GM21529 (cell line): ENCODE data around the gene ZGLP1.

ENCODE experiments used
- ATAC-seq: cut with Tn5 transposase; IDR thresholded peaks from one replicate; pipeline ENCODE4 v1.9.1; 2021; ENCODE audit not compliant: unreplicated experiment

ZGLP1 gene

GRCh38 chr19:10279737-10280442 lies 29.7 kb downstream of the ZGLP1 start:
- no peak for ATAC-seq

- ATAC-seq, result no peak
Measured at GRCh38 chr19:10278935-10279334, 30.7 kb downstream of the ZGLP1 start.

- ATAC-seq, result no peak
Measured at GRCh38 chr19:10277795-10278589, 31.6 kb downstream of the ZGLP1 start.

- no peak for ATAC-seq
Measured at GRCh38 chr19:10274589-10274988, 35.0 kb downstream of the ZGLP1 start.

GRCh38 chr19:10271543-10272086 lies 38.0 kb downstream of the ZGLP1 start:
- ATAC-seq, result peak; percentile 13

GRCh38 chr19:10270616-10271394 lies 38.8 kb downstream of the ZGLP1 start, which contains the start of gene ICAM1:
Gene ICAM1, plus strand, starts transcription at chr19:10271120. Its CDS starts 40 bp downstream, at chr19:10271160.
- ATAC-seq, result peak; percentile 49

- no peak for ATAC-seq
Measured at GRCh38 chr19:10270180-10270615, 39.4 kb downstream of the ZGLP1 start.

- no peak for ATAC-seq
Measured at GRCh38 chr19:10269333-10270179, 40.1 kb downstream of the ZGLP1 start.

GRCh38 chr19:10268071-10268470 lies 41.5 kb downstream of the ZGLP1 start:
- no peak for ATAC-seq

- ATAC-seq, result no peak
Measured at GRCh38 chr19:10266706-10267105, 42.9 kb downstream of the ZGLP1 start.

GRCh38 chr19:10262771-10263170 lies 46.8 kb downstream of the ZGLP1 start:
- no peak for ATAC-seq

GRCh38 chr19:10260141-10260584 lies 49.5 kb downstream of the ZGLP1 start:
- no peak for ATAC-seq

GRCh38 chr19:10259162-10259905 lies 50.3 kb downstream of the ZGLP1 start:
- ATAC-seq, result no peak

- ATAC-seq, result no peak
Measured at GRCh38 chr19:10258080-10258710, 51.4 kb downstream of the ZGLP1 start.

GRCh38 chr19:10256970-10257615 lies 52.5 kb downstream of the ZGLP1 start:
- no peak for ATAC-seq

- no peak for ATAC-seq
Measured at GRCh38 chr19:10256551-10256950, 53.1 kb downstream of the ZGLP1 start.

- no peak for ATAC-seq
Measured at GRCh38 chr19:10255358-10255757, 54.3 kb downstream of the ZGLP1 start.
